Activated CD8-positive, alpha-beta T cell treated with anti-CD3 and anti-CD28 coated beads, Interleukin-2, amount 10 ng/mL, durations not matched to agents 7 days and 5 days (primary cell): ENCODE results near the gene TUBGCP3. TPM values are rescaled to one million over a fixed set of nuclear protein-coding genes. Genes with fewer than 3 reads are reported as not detected.

ENCODE experiments used
- ATAC-seq: fragments of 150-1000 bp; cut with Tn5 transposase; one replicate; pipeline ENCODE4 v1.10.0; 2021; ENCODE audit warnings: moderate library complexity
- CTCF ChIA-PET: fragments of 350-600 bp; sonication (Branson Sonifier 250); formaldehyde crosslinking; loops from one replicate; lab custom pipeline; 2021; ENCODE audit warnings: antibody characterized with exemption; lab: Charles Lee
- POLR2A ChIA-PET: fragments of 350-600 bp; sonication (Branson Sonifier 250); formaldehyde crosslinking; loops from one replicate; lab custom pipeline; 2021; ENCODE audit warnings: antibody characterized with exemption; lab: Charles Lee
- DNase-seq: peaks from one replicate; pipeline ENCODE4 v3.0.0-alpha.2; 2020
- H3K27ac Mint-ChIP-seq: one replicate; pipeline ENCODE4 v1.8.0; 2021; ENCODE audit warnings: mild to moderate bottlenecking, mixed read lengths
- H3K27me3 Mint-ChIP-seq: one replicate; pipeline ENCODE4 v1.8.0; 2021; ENCODE audit warnings: low read depth, mixed read lengths
- H3K36me3 Mint-ChIP-seq: one replicate; pipeline ENCODE4 v1.8.0; 2021; ENCODE audit warnings: low read depth, mixed read lengths
- H3K4me1 Mint-ChIP-seq: one replicate; pipeline ENCODE4 v1.8.0; 2021; ENCODE audit warnings: low read depth, mixed read lengths
- H3K4me3 Mint-ChIP-seq: one replicate; pipeline ENCODE4 v1.8.0; 2021; ENCODE audit warnings: mild to moderate bottlenecking, mixed read lengths
- H3K9me3 Mint-ChIP-seq: one replicate; pipeline ENCODE4 v1.8.0; 2022; ENCODE audit warnings: mixed read lengths; ENCODE audit not compliant: insufficient read depth
- total RNA-seq, 2 experiments: library from RNA; stranded (reverse); gene quantifications; one replicate each; pipeline ENCODE4 v1.2.3, GENCODE V29; 2021

Gene TUBGCP3
- total RNA-seq, 2 experiments from 2014 or later, result 57.4 to 66.5 TPM

DNA sequence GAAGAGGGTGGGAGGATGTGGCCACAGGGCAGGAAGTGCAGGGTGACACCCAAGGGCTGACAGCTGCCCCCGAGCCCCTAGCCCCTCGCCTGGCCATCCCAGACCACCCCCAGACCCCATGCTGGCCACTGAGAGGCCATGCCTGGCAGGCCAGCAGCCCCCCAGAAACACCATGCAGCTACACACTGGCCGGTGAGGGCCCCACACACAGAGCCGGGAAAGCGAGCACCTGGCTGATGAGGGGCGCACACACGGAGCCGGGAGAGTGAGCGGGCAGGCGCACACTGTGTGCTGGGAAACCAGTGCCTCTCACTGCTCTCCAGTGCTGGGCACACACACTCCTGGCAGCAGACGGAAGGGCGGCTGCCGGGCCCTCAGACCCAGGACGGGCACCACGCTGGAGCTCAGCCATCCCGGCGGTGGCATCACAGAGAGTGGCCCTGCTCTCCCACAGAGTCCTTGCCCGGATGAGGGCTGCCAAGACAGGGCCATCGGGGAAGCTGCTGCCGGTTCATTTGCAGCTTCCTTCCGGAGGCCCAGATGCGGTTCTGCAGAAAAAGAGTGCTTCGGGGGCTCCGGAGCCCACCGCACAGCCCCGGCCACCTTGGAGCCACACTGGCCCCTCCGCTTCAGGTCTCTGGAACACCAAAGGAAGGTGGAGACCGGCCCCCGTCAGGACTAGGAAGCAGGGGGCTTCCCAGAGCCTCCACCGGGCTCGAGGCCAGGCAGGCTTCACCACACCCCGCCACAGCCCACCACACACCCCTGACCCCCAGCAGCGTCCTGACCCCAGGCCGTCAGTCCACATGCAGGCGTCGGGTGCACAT is 135.4 kb downstream of the TUBGCP3 start:
- no peaks in the 10 kb centered on the region for H3K9me3 Mint-ChIP-seq
- DNase-seq (no peak), ATAC-seq (no peak)
- no peak overlapping the region for H3K4me3 Mint-ChIP-seq
- POLR2A ChIA-PET, result no interaction called here
- no peaks in the 10 kb centered on the region for H3K27me3 Mint-ChIP-seq
- no peaks in the 10 kb centered on the region for H3K4me1 Mint-ChIP-seq
- no peaks in the 10 kb centered on the region for H3K36me3 Mint-ChIP-seq
- H3K27ac Mint-ChIP-seq, result no peak overlapping the region
- CTCF ChIA-PET, result no interaction called here

DNA sequence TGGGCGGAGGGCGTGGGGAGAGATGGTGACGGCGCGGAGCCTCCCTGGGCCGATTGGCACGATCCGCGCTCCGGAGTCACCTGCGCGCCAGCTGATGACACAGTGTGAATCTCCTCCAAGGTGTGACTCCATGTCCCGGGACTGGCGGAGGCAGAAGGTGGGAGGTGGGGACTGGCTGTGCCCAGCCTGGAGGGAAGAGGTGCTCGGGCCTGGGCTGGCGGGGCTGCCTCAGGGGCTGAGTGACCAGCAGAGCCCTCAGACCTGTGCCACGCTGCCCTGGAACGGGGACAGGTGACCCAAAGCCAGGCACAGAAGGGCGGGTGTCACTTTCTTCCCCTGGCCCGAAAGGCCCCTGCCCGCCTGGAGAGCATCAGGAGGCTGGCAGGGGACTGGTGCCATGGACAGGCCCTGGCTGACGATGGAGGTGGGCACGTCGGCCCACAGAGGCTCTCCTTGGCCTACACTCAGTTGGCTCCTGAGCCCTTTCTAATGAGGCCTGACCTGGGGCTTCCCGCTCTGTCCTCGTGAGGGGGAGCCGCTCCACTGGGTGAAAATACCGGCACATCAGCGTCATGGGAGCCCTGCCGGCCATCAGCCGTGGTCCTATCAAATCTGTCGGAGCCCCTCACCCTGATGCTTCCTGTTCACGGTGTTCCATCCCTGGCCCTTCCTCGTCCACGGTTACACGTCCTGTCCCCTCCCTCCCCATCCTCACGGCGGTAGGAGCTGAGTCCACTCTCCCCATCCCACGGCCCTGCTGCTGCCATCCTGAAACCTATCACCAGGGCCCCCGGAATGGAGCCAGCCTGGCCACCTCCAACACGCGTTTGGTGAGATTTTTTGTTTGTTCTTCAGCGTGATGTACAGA is 136.2 kb downstream of the TUBGCP3 start:
- no peak for ATAC-seq
- H3K27ac Mint-ChIP-seq, result no peak overlapping the region
- H3K36me3 Mint-ChIP-seq, result no peaks in the 10 kb centered on the region
- POLR2A ChIA-PET, result no interaction called here
- CTCF ChIA-PET, result no interaction called here
- no peaks in the 10 kb centered on the region for H3K27me3 Mint-ChIP-seq
- H3K4me1 Mint-ChIP-seq, result no peaks in the 10 kb centered on the region
- peak; percentile 15 for DNase-seq
- no peaks in the 10 kb centered on the region for H3K9me3 Mint-ChIP-seq
- no peak overlapping the region for H3K4me3 Mint-ChIP-seq

DNA sequence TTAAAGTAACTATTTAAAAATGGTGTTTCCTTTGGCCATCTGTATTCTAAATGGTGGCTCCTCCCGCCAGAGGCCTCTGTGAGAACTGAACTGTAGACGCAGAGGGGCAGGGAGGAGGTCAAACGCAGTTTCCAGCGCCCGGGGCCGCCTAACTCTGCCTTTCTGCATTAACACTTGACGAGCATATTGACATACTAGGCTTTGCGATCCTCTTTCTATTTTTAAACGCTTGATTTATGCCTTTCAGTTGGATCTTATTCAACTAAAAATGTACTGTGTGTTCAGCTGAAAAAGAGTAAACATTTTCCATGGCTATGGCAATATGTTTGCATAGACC is 137.1 kb downstream of the TUBGCP3 start:
- no peaks in the 10 kb centered on the region for H3K4me1 Mint-ChIP-seq
- ATAC-seq (no peak), DNase-seq (peak; percentile 1)
- no peaks in the 10 kb centered on the region for H3K36me3 Mint-ChIP-seq
- H3K27me3 Mint-ChIP-seq, result no peaks in the 10 kb centered on the region
- H3K9me3 Mint-ChIP-seq, result no peaks in the 10 kb centered on the region
- ChIA-PET POLR2A (no interaction called here), CTCF (no interaction called here)
- H3K27ac Mint-ChIP-seq, result no peak overlapping the region
- H3K4me3 Mint-ChIP-seq, result no peak overlapping the region

DNA sequence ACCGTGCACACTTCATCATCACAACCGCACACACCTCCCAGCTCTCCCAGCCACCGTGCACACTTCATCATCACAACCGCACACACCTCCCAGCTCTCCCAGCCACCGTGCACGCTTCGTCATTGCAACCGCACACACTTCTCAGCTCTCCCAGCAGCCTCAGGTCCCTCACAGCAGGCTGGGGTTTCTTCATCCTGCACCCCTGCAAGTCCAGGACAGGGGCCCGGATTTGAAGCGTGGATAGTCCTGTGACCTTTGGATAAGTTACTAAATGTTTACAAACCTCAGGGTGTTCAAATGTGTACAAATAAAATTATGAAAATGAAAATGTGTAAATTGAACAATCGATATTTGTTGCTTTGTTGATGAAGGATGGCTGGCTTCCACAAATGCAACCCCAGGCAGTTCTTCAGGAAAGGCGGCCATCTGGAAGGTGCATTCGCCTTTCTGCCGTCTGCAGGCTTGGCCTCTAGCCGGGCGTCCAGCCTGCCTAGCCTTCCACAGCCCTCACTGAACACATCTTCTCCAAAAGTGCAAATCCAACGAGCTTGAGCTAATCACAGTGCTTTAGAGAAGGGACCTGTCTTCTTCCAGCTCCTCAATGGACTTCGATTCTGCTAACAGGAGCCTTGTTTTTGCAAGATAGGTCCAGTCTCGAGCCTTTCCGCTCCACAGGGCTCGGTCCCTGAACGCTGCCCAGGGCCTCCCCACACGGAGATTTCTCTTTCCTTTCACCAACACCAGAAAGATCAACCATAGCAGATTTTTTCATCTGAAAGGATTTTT is 137.6 kb downstream of the TUBGCP3 start:
- Mint-ChIP-seq H3K27me3 (no peaks in the 10 kb centered on the region), H3K4me3 (no peak overlapping the region), H3K9me3 (no peaks in the 10 kb centered on the region), H3K27ac (no peak overlapping the region), H3K4me1 (no peaks in the 10 kb centered on the region), H3K36me3 (no peaks in the 10 kb centered on the region)
- DNase-seq, result no peak
- CTCF ChIA-PET, result no interaction called here
- POLR2A ChIA-PET, result no interaction called here
- ATAC-seq, result no peak

DNA sequence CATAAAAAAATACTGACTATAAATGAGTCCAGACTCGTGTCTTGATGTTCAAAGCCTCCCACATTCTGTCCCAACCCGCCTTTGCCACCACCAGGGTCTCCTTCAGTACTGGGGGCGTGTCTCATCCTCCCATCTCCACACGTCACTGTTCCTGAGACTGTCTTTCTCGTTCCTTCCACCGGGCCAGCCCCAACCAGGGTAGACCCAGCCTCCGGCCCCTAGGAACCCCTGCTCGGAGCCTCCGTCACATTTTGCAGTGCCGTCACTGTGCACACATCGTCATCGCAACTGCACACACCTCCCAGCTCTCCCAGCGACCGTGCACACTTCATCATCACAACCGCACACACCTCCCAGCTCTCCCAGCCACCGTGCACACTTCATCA is 138.4 kb downstream of the TUBGCP3 start:
- Mint-ChIP-seq H3K9me3 (no peaks in the 10 kb centered on the region), H3K4me1 (no peaks in the 10 kb centered on the region), H3K27ac (no peak overlapping the region), H3K4me3 (no peak overlapping the region), H3K27me3 (no peaks in the 10 kb centered on the region), H3K36me3 (no peaks in the 10 kb centered on the region)
- peak; percentile 15 for DNase-seq
- POLR2A ChIA-PET, result no interaction called here
- no peak for ATAC-seq
- CTCF ChIA-PET, result no interaction called here

DNA sequence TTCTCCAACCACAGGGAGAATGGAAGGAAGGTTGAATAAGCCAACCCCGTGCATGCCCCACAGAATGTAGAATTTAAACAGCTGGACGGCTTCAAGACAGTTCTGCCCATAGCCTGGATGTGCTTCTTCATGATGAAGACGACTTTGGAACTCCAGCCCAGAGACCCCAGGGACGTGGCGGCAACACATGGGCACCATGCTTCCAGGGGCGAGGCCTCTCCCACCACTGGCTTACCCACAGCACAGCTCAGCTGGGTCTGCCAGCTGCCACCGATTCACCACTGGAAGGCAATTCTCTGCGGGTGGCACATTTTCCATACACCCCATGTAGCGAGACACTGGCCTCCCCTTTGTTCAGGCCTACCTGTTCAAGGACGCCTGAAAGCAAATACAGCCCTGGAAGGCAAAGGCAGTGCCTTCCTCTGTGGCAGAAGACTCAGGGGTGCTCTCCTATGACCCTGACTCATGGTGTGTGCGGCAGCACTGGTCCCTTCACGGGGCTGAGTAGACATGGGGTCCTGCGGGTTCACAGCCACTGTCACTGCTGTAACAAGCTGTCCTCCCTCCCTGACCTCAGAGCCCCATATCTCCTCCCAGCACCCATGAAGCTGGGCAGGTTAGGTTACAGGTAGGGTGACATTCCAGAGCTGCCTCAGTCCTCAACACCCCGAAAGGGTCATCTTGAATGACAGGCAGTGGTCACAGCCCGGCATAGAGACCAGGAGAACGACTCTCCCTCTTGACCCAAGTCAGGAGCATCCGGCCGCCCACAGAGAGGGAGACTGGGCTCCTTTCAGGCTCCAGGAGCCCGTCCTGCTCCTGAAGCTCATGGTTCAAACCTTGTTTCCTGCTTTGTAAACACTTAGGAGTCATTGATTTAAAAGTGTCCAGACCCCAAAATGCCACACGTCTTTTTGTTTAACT is 139.1 kb downstream of the TUBGCP3 start:
- no peak overlapping the region for H3K4me3 Mint-ChIP-seq
- ATAC-seq, result no peak
- H3K36me3 Mint-ChIP-seq, result no peaks in the 10 kb centered on the region
- H3K9me3 Mint-ChIP-seq, result no peaks in the 10 kb centered on the region
- no peaks in the 10 kb centered on the region for H3K4me1 Mint-ChIP-seq
- H3K27me3 Mint-ChIP-seq, result no peaks in the 10 kb centered on the region
- ChIA-PET POLR2A (no interaction called here), CTCF (no interaction called here)
- peak; percentile 4 for DNase-seq
- no peak overlapping the region for H3K27ac Mint-ChIP-seq

DNA sequence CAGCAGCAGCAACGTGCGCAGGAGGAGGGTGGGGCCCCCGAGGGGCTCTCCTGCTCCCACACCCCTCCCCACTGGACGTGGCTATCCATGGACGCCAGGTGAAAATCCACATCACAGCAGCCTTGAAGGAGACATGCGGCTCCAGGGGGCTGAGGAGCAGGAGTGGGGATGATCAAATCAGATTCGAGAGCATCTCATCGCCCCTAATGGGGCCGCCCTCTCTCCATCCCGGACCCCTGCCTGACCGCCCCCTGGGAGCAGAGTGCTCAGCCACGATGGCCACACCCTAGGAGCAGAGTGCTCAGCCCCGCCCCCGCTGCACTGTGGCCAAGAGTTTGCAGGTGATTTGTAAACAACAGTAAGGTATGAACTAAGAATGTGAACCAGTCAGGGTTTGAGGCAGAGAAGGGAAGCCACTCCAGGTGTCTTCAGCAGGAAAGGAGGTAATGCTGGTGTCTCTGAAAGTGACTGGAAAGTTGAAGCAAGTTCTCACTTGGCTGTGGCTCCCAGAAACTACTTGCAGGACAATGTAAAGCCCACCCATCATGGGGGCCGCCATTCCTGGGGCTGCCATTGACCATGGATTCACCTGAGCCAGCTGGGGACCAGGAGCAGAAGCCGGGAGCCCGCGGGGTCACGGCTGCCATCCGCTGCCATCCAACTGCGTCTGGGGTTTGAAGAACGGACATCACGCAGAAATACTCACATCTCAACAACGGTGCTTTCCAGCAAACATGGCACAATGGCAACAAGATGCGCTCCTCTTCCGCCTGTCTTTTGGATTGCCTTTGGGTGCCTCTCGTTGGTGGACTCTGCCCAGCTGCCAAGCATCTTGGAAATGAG is 140.0 kb downstream of the TUBGCP3 start:
- Mint-ChIP-seq H3K27me3 (no peaks in the 10 kb centered on the region), H3K4me3 (no peak overlapping the region), H3K27ac (no peak overlapping the region), H3K9me3 (no peaks in the 10 kb centered on the region), H3K36me3 (no peaks in the 10 kb centered on the region), H3K4me1 (no peaks in the 10 kb centered on the region)
- ATAC-seq (no peak), DNase-seq (no peak)
- POLR2A ChIA-PET, result no interaction called here
- CTCF ChIA-PET, result no interaction called here

DNA sequence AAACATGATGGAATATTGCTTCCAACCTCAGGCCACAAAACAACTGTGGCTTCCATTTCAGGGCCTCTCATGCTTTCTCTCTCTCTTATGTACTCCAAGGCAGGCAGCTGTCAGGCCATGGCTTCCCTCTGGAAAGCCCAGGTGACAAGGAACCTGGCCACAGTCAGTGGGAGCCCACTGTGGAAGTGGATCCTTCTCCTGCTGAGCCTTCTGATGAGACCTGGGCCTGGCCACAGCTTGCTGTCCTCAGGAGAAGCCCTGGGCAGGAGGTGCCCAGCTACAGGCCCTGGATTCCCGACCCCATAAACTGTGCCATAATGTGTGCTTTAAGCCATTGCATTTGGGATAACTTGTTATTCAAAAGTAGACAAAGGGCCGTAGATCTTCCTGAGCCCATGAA is 140.6 kb downstream of the TUBGCP3 start:
- no peaks in the 10 kb centered on the region for H3K4me1 Mint-ChIP-seq
- H3K36me3 Mint-ChIP-seq, result no peaks in the 10 kb centered on the region
- H3K27me3 Mint-ChIP-seq, result no peaks in the 10 kb centered on the region
- no peaks in the 10 kb centered on the region for H3K9me3 Mint-ChIP-seq
- no peak for DNase-seq
- ChIA-PET POLR2A (no interaction called here), CTCF (no interaction called here)
- no peak overlapping the region for H3K27ac Mint-ChIP-seq
- H3K4me3 Mint-ChIP-seq, result no peak overlapping the region
- no peak for ATAC-seq

DNA sequence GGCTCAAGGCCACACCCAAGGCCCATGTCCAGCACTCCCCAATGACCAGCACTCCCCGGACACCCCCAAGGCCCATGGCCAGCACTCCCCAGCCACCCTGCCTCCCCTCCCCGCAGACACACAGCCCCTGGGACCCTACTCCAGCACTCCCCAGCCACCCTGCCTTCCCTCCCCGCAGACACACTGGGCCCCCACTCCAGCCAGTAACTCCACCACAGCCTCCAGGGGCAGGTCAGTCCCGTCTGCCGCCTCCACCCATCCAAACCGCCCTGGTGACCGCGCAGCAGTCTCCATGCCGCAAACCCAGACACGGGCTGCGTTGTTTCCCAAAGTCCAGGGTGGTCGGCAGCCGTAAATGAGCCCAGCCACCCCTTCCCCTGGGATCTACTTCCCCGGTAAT is 141.1 kb downstream of the TUBGCP3 start:
- DNase-seq, result peak; percentile 7
- H3K36me3 Mint-ChIP-seq, result no peaks in the 10 kb centered on the region
- no peaks in the 10 kb centered on the region for H3K4me1 Mint-ChIP-seq
- no peak overlapping the region for H3K4me3 Mint-ChIP-seq
- H3K9me3 Mint-ChIP-seq, result no peaks in the 10 kb centered on the region
- ChIA-PET POLR2A (no interaction called here), CTCF (no interaction called here)
- no peak overlapping the region for H3K27ac Mint-ChIP-seq
- H3K27me3 Mint-ChIP-seq, result no peaks in the 10 kb centered on the region
- no peak for ATAC-seq

DNA sequence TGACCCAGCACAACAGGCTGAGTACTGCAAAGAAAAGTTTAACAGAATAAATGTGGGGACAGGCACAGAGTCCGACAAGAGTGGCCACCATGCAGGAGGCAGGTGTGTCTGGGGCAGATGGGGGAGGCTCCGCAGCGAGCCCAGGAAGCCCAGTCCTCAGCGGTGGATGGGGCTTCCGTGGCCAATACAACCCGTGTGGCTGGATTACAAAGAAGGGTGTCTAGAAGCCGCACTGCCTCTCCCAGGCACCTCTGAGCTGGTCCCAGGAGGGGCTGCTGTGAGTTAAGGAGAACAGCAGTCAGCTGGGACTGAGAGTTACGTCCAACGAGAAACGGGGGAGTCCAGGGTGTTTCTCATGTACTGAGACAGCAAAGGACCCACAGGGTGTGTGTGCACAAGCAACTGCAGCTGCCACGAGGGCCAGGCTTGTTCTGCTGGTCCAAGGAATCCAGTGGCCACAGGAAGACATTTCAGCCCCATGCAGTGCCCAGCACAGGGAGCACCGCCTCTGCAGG is 141.5 kb downstream of the TUBGCP3 start:
- Mint-ChIP-seq H3K27me3 (no peaks in the 10 kb centered on the region), H3K4me3 (no peak overlapping the region), H3K4me1 (no peaks in the 10 kb centered on the region), H3K27ac (no peak overlapping the region), H3K36me3 (no peaks in the 10 kb centered on the region), H3K9me3 (no peaks in the 10 kb centered on the region)
- ChIA-PET POLR2A (no interaction called here), CTCF (no interaction called here)
- no peak for DNase-seq
- ATAC-seq, result no peak
